ENCODE data around the gene TSPAN2. TPM values are rescaled to one million over a fixed set of nuclear protein-coding genes. Genes with fewer than 3 reads are reported as not detected.

TSPAN2 gene
- polyA plus RNA-seq, 3 donors, result 3.5 to 20.6 (median 16.7) TPM

GRCh38 chr1:115088871-115089419, 358 bp downstream of the TSPAN2 start:
- H3K4me2 ChIP-seq (replicated peaks; ENCODE audit: extremely low read depth, low read length, poor library complexity, severe bottlenecking), result peak overlapping the region; percentile 91
- DNase-seq, result no peak
- intact Hi-C loops (cut with micrococcal nuclease), result no loop called here
- H3K27ac Mint-ChIP-seq, result peak overlapping the region in 2 of 7 donors; percentile 25 to 66
- peaks cover 8% of the 10 kb centered on the region for H3K79me2 ChIP-seq (ENCODE audit: insufficient read depth, low read length)
- no peaks in the 10 kb centered on the region for H3K27me3 ChIP-seq (ENCODE audit: control insufficient read depth in 2 of 2, insufficient read depth in 2 of 2, low read length in 2 of 2)
- no peak for TF ChIP-seq CTCF (IDR thresholded peaks at IDR 0.05)
- H4K20me1 ChIP-seq (ENCODE audit: insufficient read depth, low read length), result no peaks in the 10 kb centered on the region
- H2AFZ ChIP-seq (ENCODE audit: insufficient read depth, low read depth, low read length, poor library complexity, severe bottlenecking), result peak overlapping the region; percentile 95
- peaks cover 0 to 2% of the 10 kb centered on the region in 2 donors for H3K36me3 Mint-ChIP-seq
- H3K9me3 ChIP-seq (replicated peaks in 1 of 2; ENCODE audit: control insufficient read depth in 1 of 2, insufficient read depth in 1 of 2, low read length in 2 of 2), result no peaks in the 10 kb centered on the region
- peak overlapping the region; percentile 79 to 86 (median 86) for H3K4me3 ChIP-seq (replicated peaks in 1 of 3; ENCODE audit: low read depth in 2 of 3, low read length in 3 of 3)
- peaks cover 53% of the 10 kb centered on the region for H3K4me1 Mint-ChIP-seq
- peaks cover 0 to 3% (median 0%) of the 10 kb centered on the region in 7 donors for H3K9me3 Mint-ChIP-seq
- peak overlapping the region in 1 of 2 donors; percentile 52 for H3K27ac ChIP-seq (ENCODE audit: low read depth in 1 of 2, low read length in 2 of 2)
- H3K4me1 ChIP-seq (ENCODE audit: control insufficient read depth in 1 of 2, insufficient read depth in 2 of 2, low read length in 2 of 2), result peaks cover 35 to 42% of the 10 kb centered on the region in 2 donors
- peak overlapping the region; percentile 58 for H3K9ac ChIP-seq (ENCODE audit: insufficient read depth, low read length, poor library complexity, severe bottlenecking)
- peaks cover 0 to 11% (median 5%) of the 10 kb centered on the region in 3 donors for H3K27me3 Mint-ChIP-seq (ENCODE audit: low read depth in 3 of 3)
- peak overlapping the region; percentile 77 to 85 for H3K4me3 Mint-ChIP-seq
- 1% methylated on average over 23 of the region's 25 CpGs for WGBS (ENCODE audit: insufficient coverage)
- no peaks in the 10 kb centered on the region for H3K36me3 ChIP-seq (replicated peaks in 1 of 2; ENCODE audit: control insufficient read depth in 1 of 2, insufficient read depth in 2 of 2, low read length in 2 of 2)

DNA sequence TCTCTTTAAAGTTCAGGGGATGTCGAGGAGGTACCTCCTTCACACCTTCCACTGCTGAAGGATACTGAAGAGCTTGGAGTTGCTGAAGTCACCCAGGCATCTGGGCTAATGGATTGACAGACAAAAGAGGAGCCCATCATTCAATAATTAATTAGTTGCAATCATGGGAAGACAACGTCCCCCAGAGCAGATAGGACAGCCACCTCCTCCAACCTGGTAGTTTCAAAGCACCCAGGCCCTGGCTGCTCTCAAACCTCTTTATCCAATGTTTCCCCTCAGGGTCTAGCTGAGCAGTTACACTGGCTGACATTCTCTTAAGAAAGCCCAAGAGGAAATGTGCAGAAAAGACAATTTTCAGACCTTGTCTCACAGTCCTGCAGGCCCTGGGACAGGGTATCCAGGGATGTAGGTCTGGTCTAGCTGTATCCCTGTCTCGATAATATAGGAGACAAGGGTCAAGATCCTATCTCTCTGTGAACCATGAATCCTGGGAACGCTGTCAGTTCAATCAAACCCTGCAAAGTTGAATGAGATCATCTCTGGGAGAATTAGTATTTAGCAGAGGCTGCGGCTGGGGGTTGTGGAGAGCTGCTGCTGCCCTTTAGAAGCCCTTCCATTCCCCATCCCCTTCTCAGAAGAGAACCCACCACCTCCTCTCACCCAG, 1.1 kb downstream of the TSPAN2 start:
- H3K4me1 ChIP-seq (ENCODE audit: control insufficient read depth in 1 of 2, insufficient read depth in 2 of 2, low read length in 2 of 2), result peaks cover 35 to 42% of the 10 kb centered on the region in 2 donors
- H3K27ac ChIP-seq (ENCODE audit: low read depth in 1 of 2, low read length in 2 of 2), result no peak overlapping the region
- intact Hi-C loops (cut with micrococcal nuclease), result no loop called here
- H3K4me3 ChIP-seq (replicated peaks in 1 of 3; ENCODE audit: low read depth in 2 of 3, low read length in 3 of 3), result peak overlapping the region in 1 of 3 experiments; percentile 86
- peak overlapping the region; percentile 95 for H2AFZ ChIP-seq (ENCODE audit: insufficient read depth, low read depth, low read length, poor library complexity, severe bottlenecking)
- Mint-ChIP-seq H3K4me3 (peak overlapping the region; percentile 77 to 85), H3K36me3 (peaks cover 0 to 2% of the 10 kb centered on the region in 2 donors), H3K4me1 (peaks cover 53% of the 10 kb centered on the region), H3K9me3 (peaks cover 0 to 3% (median 0%) of the 10 kb centered on the region in 7 donors), H3K27me3 (ENCODE audit: low read depth in 3 of 3) (peaks cover 0 to 11% (median 7%) of the 10 kb centered on the region in 3 donors), H3K27ac (peak overlapping the region in 4 of 7 donors; percentile 10 to 58 (median 42))
- TF ChIP-seq CTCF (IDR thresholded peaks at IDR 0.05), result no peak
- peak overlapping the region; percentile 58 for H3K9ac ChIP-seq (ENCODE audit: insufficient read depth, low read length, poor library complexity, severe bottlenecking)
- H4K20me1 ChIP-seq (ENCODE audit: insufficient read depth, low read length), result no peaks in the 10 kb centered on the region
- no peaks in the 10 kb centered on the region for H3K27me3 ChIP-seq (ENCODE audit: control insufficient read depth in 2 of 2, insufficient read depth in 2 of 2, low read length in 2 of 2)
- no peaks in the 10 kb centered on the region for H3K36me3 ChIP-seq (replicated peaks in 1 of 2; ENCODE audit: control insufficient read depth in 1 of 2, insufficient read depth in 2 of 2, low read length in 2 of 2)
- WGBS (ENCODE audit: insufficient coverage), result 86% methylated on average over 1 of the region's 5 CpGs
- peak overlapping the region; percentile 91 for H3K4me2 ChIP-seq (replicated peaks; ENCODE audit: extremely low read depth, low read length, poor library complexity, severe bottlenecking)
- H3K9me3 ChIP-seq (replicated peaks in 1 of 2; ENCODE audit: control insufficient read depth in 1 of 2, insufficient read depth in 1 of 2, low read length in 2 of 2), result no peaks in the 10 kb centered on the region
- DNase-seq, result no peak
- H3K79me2 ChIP-seq (ENCODE audit: insufficient read depth, low read length), result peaks cover 8% of the 10 kb centered on the region

Data from CD14-positive monocyte (primary cell).